NCI-H446 treated with DMSO at 0.1 percent for 48 hours (cell line): ENCODE results near the gene ARID1B.
A peak's percentile ranks its signal among the peaks of the same experiment; 100 is the strongest.

ENCODE experiments used
- DNase-seq: peaks from one replicate; lab custom pipeline; 2025; lab: John Stamatoyannopoulos, UW

Gene ARID1B

DNA sequence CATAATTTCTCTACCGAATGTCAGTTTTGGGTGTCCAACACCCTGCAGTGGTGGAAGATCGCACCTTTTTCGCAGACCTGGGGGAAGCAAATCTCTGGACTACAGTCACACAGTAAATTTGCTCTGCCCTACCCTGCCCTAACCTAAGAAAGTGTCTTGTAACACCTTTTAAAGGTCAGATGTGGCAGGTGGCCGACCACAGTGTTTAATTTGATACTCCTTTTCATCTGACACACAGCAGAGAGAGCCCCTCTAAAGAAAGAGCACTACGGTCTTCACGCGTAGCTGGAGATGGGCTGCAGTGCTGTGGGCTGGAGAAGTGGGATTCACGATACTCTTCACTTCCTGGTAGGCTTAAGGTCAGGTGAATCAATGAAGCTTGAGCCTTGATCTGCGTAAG, 436.2 kb downstream of the ARID1B start:
- no peak for DNase-seq

GRCh38 chr6:157213907-157214565, 436.9 kb downstream of the ARID1B start:
- DNase-seq: no peak

DNA sequence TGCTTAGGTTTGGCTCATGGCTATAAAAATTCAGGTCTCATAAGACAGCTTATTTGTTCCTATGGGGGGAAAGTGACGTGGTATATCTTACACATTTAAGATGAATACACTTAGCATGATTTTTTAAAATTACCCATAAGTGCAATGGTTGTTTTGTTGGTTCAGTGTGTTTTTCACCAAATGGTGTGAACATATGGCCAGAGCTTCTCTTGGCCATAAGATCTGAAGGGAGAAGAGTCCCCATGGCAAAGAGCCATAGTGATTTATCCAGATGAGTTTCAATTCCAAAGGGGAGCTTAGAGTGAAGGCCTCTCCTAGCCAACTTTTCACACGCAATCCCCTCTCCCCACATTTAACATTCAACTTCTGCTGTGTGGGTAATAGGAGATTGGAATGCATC, 438.5 kb downstream of the ARID1B start:
- peak; percentile 60 for DNase-seq

GRCh38 chr6:157216570-157216969, 439.4 kb downstream of the ARID1B start:
- no peak for DNase-seq

DNA sequence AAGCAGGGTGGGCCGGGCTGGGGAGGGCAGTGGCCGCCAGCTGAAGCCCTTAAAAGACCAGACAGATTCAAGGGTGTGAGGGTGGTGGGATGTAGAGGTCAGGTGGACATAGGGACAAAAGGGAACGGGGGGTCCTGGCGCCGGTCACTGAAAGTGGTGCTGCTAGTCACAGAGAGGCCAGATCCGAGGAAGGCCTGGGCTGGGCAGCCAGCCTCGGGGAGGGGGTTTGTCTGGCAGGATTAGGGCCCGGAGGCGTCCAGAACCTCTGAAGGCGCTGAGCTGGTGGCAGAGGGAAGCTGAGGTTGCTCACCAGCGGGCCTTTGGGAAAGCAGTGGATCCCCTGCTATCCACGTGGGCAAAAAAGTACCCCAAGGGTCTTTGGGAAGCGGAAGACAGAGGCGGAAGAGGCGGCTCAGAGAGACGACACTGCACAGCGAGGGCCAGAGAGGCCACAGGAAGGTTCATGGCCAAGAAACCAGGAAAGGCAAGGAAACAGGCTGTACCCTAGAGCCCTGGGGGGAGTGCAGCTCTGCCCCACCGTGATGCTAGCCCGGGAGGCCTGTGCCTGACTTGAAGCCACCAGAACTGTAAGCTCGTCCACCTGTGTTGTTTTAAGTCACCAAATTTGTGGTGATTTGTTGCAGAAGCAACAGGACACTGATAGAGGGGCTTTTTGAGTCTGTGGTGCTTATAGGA, 440.2 kb downstream of the ARID1B start:
- DNase-seq: no peak

- no peak for DNase-seq
These were observed 440.8 kb downstream of the ARID1B start for GRCh38 chr6:157217894-157218370.

DNA sequence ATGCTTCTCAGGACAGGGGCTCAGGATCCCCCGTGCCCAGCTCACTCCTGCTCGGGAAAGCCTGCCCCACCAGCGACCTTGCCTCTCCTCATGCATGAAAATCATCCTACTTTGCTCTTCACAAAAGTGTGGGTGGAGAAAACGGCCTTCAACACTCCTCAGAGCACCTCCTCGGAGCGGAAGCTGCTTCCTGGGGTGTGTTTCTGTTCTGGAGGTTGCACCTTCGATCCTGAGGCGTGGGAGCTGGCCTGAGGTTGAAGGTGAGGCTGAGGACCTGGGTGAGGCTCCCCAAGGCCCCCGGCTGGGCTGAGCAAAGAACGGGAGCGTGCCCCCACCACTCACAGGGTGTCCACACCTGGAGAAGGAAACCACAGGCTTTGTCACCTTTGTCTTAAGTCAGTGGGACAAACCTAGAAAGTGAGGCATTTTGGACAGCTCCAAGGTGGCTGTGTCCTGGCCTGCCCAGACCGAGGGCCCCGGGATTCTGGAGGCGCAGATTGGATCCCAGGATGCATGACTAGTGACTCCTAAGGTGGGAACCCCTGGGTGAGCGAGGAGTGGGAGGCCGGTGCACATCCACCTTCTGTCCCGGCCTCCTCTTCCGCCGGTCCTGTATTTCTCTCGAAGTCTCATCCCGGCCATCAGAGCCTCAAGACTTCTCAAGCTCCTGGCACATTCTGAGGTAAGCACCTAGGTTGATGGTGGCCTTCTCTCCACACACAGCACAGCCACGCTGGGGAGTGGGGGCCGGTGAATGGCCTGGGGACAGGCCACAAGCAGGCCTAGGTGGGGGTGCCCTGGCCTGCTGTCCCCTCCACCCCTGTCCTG, 441.4 kb downstream of the ARID1B start:
- no peak for DNase-seq

GRCh38 chr6:157219201-157220200, 442.3 kb downstream of the ARID1B start:
- no peak for DNase-seq

- no peak for DNase-seq
These were observed 443.3 kb downstream of the ARID1B start for GRCh38 chr6:157220485-157220884.

- DNase-seq: no peak
These were observed 444.1 kb downstream of the ARID1B start for GRCh38 chr6:157221049-157221816.

- DNase-seq: no peak
These were observed 444.6 kb downstream of the ARID1B start for GRCh38 chr6:157221817-157222175.

DNA sequence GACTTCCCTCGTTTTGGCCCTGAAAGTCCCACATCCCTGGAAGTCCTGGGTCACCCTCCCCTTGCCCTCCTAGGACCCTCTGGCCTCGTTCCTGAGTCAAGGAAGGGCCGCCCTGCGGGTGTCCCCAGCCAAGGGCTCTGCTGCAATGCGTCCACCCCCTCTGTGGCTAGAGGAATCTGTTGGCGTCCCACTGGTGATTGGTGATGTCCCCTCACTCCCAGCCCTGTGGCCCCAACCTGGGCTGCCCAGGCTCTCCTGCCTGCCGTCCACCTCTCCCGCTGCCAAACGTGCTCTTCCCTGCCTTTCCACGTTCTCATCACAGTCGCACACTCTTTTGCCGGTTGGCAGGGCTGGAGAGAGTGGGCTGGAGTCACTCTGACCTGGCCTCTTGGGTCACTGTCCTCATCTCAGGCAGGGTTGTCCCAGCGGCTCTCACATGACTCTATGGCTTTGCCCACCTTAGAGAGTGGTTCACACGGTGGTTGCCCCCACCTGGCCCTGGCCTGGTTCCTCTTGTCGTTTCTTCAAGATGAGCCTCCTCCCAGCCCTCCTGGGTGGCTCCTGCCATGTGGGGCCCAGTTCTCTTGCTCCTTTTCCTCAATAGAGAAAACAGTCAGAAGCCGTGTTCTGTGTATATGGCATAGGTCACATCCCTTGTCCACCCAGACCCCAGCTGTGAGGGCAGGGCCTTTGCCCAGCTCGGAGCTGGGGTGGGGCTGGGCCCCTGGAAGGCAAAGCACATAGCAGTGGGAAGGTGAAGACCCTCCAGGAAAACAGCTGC, 445.2 kb downstream of the ARID1B start:
- no peak for DNase-seq

DNA sequence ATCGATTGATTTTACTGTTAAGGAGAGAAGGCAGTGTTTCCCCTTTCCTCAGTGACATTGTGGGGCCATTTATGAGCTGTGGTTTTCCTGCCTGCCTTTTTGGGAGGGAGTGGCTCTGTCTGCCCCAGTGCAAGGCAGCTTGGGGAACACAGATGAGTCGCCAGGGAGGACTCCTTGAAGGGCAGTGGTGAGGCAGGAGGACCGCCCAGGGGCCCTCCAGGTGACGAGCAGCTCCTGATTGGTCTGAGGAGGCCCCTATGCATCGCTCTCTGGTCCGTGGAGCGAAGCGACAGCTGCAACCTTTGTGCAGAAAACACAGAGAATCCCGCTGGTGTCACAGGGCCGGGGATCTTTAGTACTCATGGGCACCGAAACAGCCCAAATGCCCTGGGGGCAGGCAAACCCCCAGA, 445.8 kb downstream of the ARID1B start:
- DNase-seq: no peak

DNA sequence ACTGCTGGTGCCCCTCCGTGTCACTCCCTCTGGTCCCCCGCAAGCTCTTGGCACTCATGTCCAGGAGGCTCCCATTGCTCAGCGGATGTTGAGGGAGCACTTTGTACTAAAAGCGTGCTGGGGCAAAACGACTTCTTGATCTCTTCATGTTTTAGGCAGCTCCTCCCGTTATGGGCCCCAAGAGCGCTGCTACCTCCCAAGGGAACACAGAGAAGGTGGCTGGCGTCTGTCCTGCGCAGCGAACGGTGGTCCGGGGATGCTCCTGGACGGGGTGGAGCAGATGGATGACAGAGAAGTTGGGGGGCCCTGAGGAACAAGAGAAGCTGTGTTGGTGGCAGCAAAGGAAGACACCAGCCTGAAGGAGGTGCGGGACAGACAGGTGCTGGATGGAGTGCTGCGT, 446.3 kb downstream of the ARID1B start:
- no peak for DNase-seq

DNA sequence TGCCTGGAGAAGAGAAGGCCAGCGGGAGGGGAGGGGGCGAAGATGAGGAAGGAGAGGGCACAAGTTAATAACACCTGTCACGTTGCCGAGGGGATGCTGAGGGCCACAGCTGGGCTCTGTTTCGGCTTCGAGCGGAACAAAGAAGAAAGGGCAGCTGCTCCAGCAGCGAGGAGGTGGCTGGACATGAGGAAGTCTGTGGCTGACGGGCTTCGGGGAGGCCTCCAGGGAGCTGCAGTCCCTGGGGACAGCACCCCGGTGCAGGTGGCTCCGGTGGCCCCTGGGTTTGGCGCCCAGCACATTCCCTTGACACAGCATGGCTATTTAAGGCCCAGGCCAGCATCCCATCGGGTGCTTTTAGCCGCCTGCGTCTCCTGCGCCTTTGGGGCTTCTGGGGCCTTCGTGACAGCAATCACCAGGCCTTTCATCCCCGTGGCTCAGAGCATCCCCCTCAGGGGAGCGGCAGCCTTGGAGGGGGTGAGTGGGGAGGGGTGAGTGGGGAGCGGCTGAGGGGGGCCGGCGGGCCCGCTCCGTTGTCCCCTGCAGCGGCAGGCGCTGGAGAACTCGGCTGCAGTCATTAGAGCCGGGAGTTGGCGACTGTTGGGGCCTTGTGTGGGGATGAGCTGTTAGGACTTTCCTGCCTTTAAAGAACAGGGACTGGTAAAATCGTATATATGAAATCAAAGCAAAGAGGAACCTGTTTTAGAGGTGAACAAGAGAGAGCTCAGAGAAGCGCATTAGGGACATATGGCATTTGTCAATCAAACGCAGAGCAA, 447.2 kb downstream of the ARID1B start:
- DNase-seq: no peak

DNA sequence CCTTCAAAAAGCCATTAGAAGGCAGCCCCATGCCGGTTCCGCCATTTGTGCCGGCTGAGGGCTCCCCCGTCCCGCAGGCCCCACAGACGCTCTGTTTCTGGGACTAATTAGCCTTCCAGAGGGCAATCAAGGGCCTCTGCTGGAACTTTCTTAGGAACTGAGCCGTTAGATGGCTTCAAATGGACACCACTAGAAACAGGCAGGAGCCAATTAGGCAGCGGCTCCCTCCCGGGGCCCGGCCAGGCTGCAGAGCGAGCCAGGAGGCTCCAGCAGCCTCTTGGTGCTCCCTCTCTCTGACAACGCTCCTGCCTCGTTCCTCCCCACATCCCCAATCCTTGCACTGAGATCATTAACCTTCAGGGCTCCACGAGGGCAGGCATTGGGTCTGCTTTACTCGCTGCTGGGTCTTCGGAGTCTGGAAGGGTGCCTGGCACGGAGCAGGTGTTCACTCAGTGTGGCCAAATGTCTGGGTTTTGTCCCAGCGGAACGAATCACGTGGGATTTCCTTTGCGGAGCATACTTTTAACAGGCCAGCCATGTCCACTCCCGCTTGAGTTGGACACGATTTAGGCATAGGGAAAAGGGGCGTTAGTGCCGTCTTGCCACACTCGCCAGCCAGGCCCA, 447.9 kb downstream of the ARID1B start:
- no peak for DNase-seq

GRCh38 chr6:157225575-157225995, 448.4 kb downstream of the ARID1B start:
- DNase-seq: no peak

DNA sequence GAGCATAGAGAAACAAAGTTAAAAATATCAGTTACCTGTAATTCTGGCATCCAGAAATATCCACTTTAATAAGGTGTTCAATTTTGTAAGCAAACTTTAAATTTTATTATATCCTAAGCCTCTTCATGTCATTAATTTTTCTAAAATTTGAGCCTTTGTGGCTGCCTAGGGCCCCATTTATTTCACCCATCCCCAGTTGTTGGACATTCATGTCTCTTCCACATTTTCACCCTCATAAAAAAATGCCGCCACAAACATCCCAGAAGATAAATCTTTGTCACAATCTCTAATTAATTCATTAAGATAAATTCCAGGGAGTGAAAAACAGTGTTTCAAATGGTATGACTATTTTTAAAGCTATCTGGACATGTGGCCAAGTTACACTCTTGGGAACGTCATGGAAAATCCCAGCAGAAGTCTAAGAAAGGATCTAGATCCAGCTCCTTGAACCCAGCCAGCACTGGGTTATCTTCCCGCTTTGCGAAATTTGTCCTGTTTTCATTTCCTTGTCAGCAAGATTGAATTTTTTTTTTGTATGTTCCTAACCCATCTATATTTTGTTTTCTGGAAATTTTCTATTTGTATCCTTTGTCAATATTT, 448.9 kb downstream of the ARID1B start:
- DNase-seq: no peak
